GM18526 (cell line): ENCODE data around the gene ZNF417.

ENCODE experiments used
- POLR2A ChIP-seq: IDR thresholded peaks from 3 replicates; pipeline ENCODE4 v1.6.1; 2011; ENCODE audit not compliant: insufficient read length; ENCODE audit errors: extremely low read depth

Gene ZNF417

DNA sequence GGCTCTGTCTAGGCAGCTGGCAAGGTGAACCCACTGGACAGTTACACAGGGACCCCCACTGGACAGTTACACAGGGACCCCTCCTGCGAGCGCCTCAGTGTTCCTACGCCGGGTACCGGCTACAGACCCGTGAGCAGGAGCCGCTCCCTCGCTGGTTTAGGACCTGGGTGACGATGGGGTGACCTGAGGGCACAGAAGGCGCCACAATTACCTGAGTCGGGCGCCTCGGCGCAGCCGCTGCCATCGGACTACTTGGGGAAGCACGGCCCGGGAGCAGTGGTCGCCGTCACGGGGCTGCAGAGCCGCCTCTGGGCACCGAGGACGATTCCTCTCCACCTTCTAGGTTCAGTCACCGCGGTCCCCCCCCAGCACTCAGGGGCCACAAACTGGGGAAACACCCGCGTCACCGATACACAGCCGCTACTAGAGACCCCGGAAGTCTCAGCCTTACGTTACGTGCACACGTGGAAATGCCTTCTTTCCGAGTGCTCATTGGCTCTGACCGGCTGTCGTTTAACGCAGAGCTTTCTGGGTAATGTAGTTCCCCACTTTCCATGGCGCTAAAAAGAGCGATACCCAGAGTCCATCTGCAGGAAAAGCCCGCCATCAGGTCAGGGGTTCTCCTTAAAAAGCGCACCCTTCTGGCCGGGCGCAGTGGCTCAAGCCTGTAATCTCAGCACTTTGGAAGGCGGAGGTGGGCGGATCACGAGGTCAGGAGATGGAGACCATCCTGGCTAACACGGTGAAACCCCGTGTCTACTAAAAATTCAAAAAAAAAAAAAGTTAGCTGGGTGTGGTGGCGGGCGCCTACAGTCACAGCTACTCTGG lies at the start of gene ZNF417:
TSS of gene ZNF417 (minus strand) at position 425 of the 828 bp plus-strand sequence. CDS start at position 244, 181 bp downstream.
- peak; percentile 69 for TF ChIP-seq POLR2A

DNA sequence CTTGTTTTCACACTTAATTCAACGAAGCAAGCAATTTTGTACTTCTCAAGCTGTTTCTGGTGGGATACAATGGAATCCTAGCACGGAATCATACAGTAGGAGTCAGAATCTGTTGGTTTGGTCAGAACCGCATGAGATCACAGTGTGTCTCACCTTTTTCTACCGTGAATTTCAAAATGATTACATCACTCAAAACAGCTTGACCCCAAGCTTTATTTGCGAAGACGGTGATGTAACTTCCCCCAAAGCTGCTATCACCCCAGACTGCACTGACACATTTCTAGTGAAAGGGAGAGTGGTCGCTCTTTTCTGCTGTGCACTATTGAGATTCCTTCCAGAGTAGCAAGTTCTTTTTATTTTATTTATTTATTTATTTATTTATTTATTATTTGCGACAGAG lies 48.4 kb upstream of the ZNF417 start:
- no peak for TF ChIP-seq POLR2A

DNA sequence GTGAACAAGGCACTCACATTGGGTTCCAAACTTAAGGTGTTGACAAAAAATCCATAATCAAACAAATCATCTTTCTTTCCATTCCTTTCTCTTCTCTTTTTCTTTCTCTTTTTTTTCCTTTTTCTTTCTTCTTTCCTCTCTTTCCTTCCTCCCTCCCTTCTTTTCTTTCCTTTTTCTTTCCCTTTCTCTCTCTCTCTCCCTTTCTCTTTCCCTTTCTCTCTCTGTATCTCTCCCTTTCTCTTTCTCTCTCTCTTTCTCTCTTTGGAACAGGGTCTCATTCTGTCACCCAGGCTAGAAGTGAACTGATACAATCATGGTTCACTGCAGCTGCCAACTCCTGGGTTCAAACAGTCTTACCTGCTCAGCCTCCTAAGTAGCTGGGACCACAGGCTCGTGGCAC lies 45.4 kb upstream of the ZNF417 start:
- no peak for TF ChIP-seq POLR2A

DNA sequence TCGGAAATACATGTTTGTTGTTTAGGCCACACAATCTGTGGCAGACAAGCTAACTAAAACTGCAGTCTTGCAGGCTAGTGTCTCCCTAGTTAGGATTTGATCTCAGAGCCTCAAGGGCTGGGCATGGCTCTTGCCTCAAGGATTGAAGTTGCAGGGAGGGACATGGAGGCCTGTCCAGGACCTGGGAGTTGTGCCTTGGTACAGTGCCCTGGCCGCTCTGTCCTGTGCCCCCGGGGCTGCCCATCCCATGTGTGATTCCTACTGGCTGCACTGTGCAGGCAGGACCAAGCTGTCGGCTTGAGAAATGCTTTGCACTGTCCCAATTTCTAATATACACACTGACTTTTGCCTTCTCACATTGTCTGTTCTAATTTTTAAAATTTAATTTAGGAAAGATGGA lies 38.6 kb upstream of the ZNF417 start:
- TF ChIP-seq POLR2A = no peak

DNA sequence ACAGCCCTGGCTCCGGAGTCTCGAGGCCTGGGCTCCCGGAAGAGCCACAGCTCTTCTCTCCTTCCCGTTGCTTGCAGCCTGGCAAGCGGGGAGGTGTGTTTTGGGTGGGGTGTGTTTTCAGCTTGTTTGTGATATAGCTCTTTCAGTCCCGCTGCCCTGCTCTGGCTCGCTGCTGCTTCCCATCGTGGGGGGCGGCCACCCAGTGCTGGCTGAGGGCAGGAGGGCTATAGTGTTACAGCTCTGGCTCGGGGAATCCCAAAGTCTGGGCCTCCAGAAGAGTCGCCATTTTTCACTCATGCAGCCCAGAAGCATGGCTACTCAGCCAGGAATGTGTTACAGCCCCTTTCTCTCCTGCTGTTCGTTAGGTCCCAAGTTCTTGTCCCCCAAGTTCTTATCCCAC lies 33.3 kb upstream of the ZNF417 start:
- no peak for TF ChIP-seq POLR2A

DNA sequence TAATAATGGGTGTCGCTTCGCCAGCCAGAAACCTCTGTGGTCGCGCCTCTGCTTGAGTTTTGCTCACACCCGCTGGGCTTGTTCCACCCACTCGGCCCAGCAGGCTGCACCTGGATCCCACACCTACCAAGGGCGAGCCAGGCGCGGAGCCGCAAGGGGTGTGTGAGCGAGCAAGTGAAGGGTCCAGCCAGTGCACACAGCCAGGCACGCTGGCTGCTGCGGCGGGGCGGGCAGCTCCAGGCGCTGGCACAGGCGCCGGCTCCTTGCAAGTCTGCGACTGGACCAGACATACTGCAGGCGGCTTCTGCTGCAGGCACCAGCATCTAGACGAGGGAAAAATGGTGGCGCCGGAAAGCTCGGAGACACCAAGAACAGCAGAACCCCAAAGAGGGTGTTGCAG lies 32.9 kb upstream of the ZNF417 start:
- no peak for TF ChIP-seq POLR2A

DNA sequence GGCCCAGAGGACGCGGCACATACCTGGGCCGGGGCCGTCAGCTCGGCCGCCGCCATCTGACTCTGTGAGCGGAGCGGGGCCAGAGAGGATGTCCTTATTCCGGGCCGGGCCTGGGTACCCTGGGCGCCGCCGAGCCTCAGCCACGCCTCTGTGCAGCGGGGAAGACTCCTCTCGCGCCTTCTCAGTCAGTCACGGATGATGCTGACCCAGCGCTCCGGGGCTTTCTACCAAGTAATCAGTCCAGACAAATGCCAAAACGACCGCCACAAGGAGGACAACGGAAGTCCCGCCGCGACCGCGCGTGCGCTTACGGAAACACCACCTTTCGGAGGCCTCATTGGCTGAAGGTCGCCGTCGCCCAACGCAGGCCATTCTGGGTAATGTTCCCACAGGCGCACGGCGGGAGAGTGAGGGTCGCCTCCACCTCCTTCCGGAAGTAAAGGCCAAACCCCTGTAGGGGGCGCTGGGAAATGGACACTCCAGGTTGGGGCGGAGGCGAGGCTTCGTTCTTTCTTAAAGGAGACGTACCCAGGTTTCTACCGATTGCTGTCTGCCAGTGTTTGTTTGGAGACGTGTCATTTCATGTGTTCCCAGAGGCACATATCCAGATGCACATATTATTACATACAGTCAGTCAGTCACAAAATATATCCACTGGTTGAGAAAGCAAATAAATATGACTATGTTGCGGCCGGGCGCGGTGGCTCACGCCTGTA lies 31.2 kb upstream of the ZNF417 start, which contains the start of gene ZNF256:
TSS of gene ZNF256 (minus strand) at position 288 of the 716 bp plus-strand sequence. CDS start at position 56, 232 bp downstream.
- peak; percentile 64 for TF ChIP-seq POLR2A

DNA sequence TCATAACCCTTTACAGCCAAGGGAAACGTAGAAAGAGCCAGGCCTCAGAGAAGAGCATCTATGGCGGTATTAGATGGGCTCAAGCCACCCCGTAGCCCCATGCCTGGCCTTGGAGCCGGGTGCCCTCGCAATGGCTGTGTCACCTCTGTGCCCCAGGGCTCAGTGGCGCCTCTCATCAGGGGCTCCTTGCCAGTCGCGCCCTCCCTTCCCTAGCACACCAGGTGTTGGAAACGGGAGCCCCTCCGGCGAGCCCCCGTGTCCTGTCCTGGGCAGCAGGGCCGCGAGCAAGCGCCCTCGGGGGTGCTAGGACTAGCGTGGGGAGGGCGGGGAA lies 30.7 kb upstream of the ZNF417 start:
- TF ChIP-seq POLR2A = no peak

DNA sequence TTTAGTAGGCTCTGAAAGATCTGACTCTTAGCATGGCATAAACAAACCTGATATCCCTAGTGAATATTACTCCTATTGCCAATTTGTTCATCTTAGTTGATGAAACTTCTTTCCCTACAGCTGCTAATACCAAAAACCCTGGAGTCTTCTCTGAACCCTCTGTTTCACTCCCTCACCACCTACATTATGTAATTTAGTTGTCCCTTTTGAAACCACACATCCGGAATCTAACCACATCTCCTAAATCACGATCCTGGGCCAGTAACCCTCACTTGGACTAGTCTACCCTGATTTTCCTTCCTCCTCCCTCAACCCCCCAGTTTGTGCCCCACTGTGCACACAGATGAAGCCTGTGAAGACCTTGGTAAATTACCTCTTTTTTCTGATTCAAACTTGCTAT lies 29.9 kb upstream of the ZNF417 start:
- no peak for TF ChIP-seq POLR2A

DNA sequence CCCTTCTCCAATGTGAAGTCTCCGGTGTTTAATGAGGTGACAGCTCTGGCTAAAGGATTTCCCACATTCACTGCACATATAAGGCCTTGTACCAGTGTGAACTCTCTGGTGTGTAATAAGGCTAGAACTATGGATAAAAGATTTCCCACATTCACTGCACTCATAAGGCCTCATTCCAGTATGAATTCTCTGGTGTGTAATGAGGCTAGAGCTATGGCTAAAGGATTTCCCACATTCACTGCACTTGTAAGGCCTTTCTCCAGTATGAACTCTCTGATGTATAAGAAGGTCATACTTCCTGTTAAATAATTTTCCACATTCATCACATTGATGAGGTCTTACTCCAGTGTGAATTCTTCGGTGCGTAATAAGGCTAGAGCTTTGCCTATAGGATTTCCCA lies 25.2 kb upstream of the ZNF417 start:
- no peak for TF ChIP-seq POLR2A

DNA sequence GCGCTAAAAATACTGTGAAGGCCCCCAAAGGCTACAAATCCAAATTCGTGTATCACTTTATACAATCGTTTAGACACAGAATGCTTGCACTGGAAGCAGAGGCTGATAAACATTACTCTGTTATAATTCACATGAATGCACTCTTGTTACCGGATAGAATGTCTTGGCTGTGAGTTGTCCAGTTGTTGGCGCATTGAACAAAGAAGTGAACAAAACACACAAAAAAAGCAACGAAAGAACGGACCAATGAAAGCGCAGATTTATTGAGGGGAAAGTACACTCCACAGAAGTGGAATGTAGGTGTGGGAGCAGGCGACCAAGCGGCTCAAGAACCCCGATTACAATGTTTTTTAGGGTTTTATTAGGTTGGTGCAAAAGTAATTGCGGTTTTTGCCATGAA lies 19.3 kb upstream of the ZNF417 start:
- no peak for TF ChIP-seq POLR2A

DNA sequence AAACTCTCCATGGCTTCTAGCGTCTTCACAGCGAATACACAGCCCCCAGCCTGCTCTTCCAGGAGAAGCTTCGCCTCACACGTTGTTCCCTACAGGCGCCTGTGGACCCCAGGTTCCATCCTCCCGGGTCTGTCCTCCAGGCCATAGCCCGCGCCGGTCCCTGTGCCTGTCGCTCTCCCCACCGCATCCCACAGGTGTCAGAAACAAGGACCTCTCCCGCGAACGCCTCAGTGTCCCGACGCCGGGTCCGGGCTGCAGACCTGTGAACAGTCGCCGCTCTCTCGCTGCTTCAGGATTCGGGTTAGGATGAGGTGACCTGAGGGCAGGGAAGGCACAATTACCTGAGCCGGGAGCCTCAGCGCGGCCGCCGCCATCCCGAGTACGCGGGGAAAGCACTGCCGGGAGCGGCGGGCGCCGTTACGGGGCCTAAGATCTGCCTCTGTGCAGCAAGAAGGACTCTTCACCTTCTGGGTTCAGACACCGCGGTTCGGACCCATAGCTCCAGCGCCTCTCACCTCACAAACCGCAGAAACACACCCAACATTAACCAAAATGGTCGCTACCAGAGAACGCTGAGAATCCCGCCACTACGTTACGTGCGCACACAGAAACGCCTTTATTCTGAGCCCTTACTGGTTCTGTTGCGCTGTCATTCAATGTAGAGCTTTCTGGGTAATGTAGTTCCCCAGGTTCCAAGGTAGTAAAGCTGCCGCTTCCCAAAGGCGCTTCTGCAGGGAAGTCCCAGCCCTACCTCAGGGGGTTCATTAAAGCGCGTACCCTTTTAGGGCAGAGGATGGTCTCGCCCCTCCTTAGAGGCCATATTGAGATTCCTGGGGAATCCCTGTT lies 18.7 kb upstream of the ZNF417 start, which contains the start of gene ZNF418:
TSS of gene ZNF418 (minus strand) at position 583 of the 846 bp plus-strand sequence. CDS start 1,580 bp downstream, outside the sequence.
- no peak for TF ChIP-seq POLR2A

DNA sequence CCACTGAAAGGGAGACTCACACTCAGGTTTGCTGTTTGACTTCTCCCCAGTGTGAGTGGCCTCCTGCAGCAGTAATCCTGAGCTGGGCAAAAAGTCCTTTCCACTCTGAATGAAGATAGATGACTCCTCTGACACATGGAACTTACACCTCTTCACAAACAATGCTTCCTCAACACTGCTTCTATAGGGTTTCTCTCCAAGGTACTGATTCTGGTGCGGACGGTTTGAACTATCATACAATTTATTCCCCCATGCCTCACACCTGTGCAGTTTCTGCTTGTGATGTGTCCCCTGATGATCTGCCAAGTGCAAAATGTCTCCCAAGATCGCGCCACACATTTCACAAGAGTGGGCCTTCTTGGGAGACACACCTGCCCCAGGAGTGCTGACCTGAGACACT lies 11.2 kb upstream of the ZNF417 start:
- no peak for TF ChIP-seq POLR2A

DNA sequence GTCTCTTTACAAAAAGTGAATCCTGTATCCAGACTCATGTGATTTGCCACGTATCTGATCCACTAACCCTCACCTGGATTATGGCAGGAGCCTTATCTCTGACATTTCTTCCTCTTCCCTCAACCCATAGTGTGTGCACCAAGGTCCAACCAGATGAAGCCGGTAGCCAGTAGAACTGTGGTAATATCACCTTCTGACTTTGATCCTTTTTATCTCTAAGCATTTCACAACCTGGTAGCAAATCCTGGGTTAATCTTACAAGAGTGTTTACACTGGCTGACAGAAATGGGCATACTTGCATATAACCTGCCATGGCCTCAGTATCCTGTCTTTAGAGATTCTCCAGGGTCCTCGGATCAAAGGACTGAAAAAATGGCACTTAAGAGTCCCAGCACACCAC lies 1.9 kb downstream of the ZNF417 start:
- TF ChIP-seq POLR2A = no peak

DNA sequence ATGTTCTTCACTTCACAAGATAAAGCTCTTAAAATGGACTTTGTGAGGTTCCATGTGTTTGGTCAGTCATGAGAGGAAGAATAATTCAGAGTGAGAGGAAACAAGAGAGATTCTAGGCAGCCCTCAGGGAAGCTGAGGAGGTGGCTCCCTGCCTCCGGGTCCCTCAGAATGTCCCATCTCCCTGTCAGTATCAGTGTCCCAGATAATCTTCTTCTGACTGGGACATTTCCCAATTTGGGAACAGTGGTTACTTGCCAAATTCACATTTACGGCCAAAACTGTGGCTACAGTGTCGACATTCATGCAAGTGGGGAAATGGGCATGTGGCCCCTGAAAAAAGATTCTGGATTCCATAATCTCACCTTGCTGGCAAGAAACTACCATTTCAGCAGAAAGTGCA lies 9.0 kb downstream of the ZNF417 start:
- no peak for TF ChIP-seq POLR2A
